Measurements from ENCODE around the gene NHSL2.

The NHSL2 gene

DNA sequence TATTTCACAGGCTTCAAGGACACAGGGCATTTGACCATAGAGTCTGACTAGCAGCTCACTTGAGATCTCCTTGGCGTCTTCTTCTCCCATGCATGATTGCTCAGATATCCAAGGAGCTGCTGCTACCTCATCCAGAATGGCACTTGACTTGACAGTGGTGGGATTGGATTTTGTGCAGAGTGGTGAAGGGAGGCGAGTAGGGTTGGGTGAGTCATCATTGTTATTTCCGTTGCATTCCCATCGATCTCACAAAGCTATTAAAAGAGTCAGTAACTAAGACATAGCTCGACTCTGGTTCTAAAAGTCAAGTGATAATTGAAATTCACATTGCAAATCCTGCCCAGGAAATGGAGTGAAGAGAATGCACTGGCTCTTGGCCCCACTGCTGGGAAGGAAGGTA lies 27.7 kb downstream of the NHSL2 start:
- TF ChIP-seq, protein P1, sequence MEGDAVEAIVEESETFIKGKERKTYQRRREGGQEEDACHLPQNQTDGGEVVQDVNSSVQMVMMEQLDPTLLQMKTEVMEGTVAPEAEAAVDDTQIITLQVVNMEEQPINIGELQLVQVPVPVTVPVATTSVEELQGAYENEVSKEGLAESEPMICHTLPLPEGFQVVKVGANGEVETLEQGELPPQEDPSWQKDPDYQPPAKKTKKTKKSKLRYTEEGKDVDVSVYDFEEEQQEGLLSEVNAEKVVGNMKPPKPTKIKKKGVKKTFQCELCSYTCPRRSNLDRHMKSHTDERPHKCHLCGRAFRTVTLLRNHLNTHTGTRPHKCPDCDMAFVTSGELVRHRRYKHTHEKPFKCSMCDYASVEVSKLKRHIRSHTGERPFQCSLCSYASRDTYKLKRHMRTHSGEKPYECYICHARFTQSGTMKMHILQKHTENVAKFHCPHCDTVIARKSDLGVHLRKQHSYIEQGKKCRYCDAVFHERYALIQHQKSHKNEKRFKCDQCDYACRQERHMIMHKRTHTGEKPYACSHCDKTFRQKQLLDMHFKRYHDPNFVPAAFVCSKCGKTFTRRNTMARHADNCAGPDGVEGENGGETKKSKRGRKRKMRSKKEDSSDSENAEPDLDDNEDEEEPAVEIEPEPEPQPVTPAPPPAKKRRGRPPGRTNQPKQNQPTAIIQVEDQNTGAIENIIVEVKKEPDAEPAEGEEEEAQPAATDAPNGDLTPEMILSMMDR (IDR thresholded peaks at IDR 0.05), result no peak
- no peaks in the 10 kb centered on the region for H3K9me3 ChIP-seq
- H3K4me1 ChIP-seq (ENCODE audit: control insufficient read depth in 1 of 2, insufficient read depth in 1 of 2, low read depth in 1 of 2, low read length in 1 of 2), result no peaks in the 10 kb centered on the region
- H3K36me3 ChIP-seq, result no peaks in the 10 kb centered on the region
- H3K27me3 ChIP-seq, result no peaks in the 10 kb centered on the region
- H3K27ac ChIP-seq, result no peak overlapping the region
- H3K4me3 ChIP-seq (ENCODE audit: low read depth in 1 of 2, low read length in 1 of 2), result no peak overlapping the region

DNA sequence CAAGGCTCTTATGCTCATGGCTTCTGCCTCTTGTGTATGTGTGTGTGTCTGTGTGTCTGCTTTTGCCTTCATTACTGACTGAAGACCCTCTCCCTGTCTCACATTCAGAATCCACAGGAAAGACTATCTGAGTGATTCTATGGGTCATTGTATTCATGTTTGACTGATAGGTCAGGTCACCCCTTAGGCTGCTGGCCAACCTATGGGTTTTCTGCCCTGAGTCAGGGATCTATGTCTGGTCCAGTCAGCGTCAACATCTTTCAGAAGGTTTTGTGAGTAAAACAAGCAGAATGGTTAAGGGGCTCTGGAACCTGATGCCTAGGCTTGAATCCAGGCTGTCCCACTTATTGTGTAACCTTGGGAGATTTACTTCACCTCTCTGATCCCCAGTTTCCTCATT lies 30.5 kb downstream of the NHSL2 start:
- Histone ChIP-seq H3K27me3 (no peaks in the 10 kb centered on the region), H3K4me1 (ENCODE audit: control insufficient read depth in 1 of 2, insufficient read depth in 1 of 2, low read depth in 1 of 2, low read length in 1 of 2) (no peaks in the 10 kb centered on the region), H3K4me3 (ENCODE audit: low read depth in 1 of 2, low read length in 1 of 2) (no peak overlapping the region), H3K9me3 (no peaks in the 10 kb centered on the region), H3K27ac (no peak overlapping the region), H3K36me3 (no peaks in the 10 kb centered on the region)
- TF ChIP-seq, protein P1 (IDR thresholded peaks at IDR 0.05), result no peak

DNA sequence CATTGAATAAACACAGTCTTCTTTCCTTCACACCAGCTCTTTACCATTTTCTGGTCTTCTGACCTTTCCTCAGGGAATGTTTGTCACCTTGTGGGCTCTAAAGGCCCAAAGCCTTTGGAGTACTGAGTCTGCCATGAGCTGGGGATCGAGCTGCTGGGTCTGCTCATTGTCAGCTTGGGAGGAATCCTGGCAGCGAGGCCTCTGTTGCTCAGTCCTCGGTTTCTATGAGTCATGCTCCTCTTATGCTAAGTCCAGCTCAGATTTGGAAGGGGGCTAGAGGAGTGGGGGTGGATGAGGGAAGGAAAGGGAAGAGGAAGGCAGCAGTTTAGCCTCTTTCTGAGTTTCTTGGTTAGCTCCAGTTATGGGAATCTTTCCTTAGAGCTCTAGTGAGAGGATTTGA lies 31.1 kb downstream of the NHSL2 start:
- Histone ChIP-seq H3K27ac (no peak overlapping the region), H3K4me1 (ENCODE audit: control insufficient read depth in 1 of 2, insufficient read depth in 1 of 2, low read depth in 1 of 2, low read length in 1 of 2) (no peaks in the 10 kb centered on the region), H3K27me3 (no peaks in the 10 kb centered on the region), H3K36me3 (no peaks in the 10 kb centered on the region), H3K4me3 (ENCODE audit: low read depth in 1 of 2, low read length in 1 of 2) (no peak overlapping the region), H3K9me3 (no peaks in the 10 kb centered on the region)
- TF ChIP-seq, protein P1 (IDR thresholded peaks at IDR 0.05), result no peak

DNA sequence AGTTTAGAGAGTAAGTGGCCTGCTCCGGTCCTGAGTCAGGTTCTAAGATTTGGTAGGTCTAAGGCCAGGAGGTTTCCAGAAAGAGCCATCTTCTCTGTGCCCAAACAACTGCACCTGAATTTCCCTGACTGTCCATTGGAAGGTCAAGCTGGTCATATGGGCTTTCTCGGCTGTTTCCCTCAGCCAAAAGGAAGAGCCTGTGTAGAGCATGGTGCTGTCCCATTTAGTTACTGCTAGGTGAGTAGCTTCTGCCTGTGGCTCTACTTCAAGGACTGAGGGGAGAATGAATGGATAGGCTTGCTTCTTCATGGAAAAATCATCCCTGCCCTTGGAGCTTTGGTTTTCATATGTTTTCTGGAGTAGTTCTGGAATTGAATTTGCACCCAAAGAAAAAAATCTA lies 33.7 kb downstream of the NHSL2 start:
- Histone ChIP-seq H3K4me1 (ENCODE audit: control insufficient read depth in 1 of 2, insufficient read depth in 1 of 2, low read depth in 1 of 2, low read length in 1 of 2) (no peaks in the 10 kb centered on the region), H3K4me3 (ENCODE audit: low read depth in 1 of 2, low read length in 1 of 2) (no peak overlapping the region), H3K36me3 (no peaks in the 10 kb centered on the region), H3K9me3 (no peaks in the 10 kb centered on the region), H3K27me3 (no peaks in the 10 kb centered on the region), H3K27ac (no peak overlapping the region)
- TF ChIP-seq, protein P1 (IDR thresholded peaks at IDR 0.05), result no peak

DNA sequence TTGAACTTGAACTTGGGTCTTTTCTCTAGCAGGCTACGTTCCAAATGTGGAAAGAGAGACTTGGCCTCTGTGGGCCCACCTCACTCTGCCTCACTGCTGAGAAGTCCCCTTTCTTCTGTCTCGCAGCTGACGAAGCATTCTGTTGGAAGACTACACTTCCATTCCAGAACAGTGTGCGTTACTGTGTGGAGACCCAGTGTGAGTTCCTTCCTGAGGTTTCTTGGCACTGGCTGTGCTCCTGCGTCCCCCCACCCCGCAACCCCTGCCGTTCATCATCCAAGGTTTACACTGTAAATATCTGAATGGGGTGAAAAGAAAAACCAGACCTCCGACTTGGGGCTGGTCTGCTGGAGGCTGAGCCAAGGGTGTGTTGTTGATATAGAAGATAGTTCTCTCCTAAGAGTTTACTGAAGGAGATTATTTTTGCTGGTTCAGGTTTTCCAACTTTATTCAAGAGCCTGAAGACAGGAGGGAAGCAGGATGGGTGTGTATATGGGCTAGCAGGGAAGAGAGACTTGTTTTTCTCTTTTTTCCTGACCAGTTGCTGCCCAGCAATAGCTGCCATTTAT lies 34.7 kb downstream of the NHSL2 start:
- Histone ChIP-seq H3K36me3 (no peaks in the 10 kb centered on the region), H3K27ac (no peak overlapping the region), H3K4me3 (ENCODE audit: low read depth in 1 of 2, low read length in 1 of 2) (no peak overlapping the region), H3K4me1 (ENCODE audit: control insufficient read depth in 1 of 2, insufficient read depth in 1 of 2, low read depth in 1 of 2, low read length in 1 of 2) (no peaks in the 10 kb centered on the region), H3K9me3 (no peaks in the 10 kb centered on the region), H3K27me3 (no peaks in the 10 kb centered on the region)
- TF ChIP-seq, protein P1 (IDR thresholded peaks at IDR 0.05), result no peak

DNA sequence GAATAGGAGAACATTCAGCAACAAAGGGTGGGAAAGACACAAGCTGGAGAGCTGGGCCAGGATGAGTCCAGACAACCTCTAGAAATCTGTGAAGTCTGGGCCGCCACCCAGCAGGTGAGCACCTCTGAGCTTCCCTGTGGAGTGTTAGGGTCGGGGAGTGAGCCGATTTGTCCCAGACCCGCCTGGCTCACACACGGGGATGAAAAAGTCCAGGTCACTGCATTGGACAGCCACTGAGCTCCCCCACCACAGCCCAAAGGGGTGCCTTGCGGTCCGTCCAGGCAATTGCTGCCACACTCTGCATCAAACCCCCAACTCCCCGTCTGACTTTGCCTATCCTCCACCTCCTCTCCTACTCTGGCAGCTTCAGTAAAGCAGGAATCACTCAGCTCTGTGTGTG lies 38.7 kb downstream of the NHSL2 start:
- TF ChIP-seq, protein P1 (IDR thresholded peaks at IDR 0.05), result no peak

More for the DNA sequence above, 38.7 kb downstream of the NHSL2 start:
- Histone ChIP-seq H3K9me3 (no peaks in the 10 kb centered on the region), H3K4me1 (ENCODE audit: control insufficient read depth in 1 of 2, insufficient read depth in 1 of 2, low read depth in 1 of 2, low read length in 1 of 2) (no peaks in the 10 kb centered on the region), H3K27ac (no peak overlapping the region), H3K4me3 (ENCODE audit: low read depth in 1 of 2, low read length in 1 of 2) (no peak overlapping the region), H3K36me3 (no peaks in the 10 kb centered on the region), H3K27me3 (no peaks in the 10 kb centered on the region)

All from neutrophil (primary cell).